ENCODE results near the gene SEC23B. TPM values are rescaled to one million over a fixed set of nuclear protein-coding genes. Genes with fewer than 3 reads are reported as not detected.
"Not testable (repeated sequence)": the region's sequence is repeated elsewhere in the genome, so short reads cannot be mapped to it uniquely, and the experiment has no call there.

SEC23B gene
- total RNA-seq, result 10 to 100 TPM; 31.2 to 32.3 TPM
- long read RNA-seq, donor 1, transcript SEC23B-202 (20 exons, 3,464 nt), result major isoform, 9 of 16 reads
- long read RNA-seq, donor 1, partial matches to known transcripts, result 4 of 16 reads
- long read RNA-seq, donor 1, other reads (novel, unspliced or antisense), result 1 of 16 reads
- long read RNA-seq, donor 2, transcript SEC23B-202 (20 exons, 3,464 nt), result major isoform, 13 of 45 reads
- long read RNA-seq, donor 2, transcript SEC23B-204 (20 exons, 3,484 nt), result major isoform, 13 of 45 reads
- long read RNA-seq, donor 2, partial matches to known transcripts, result 15 of 45 reads
- long read RNA-seq, donor 2, other reads (novel, unspliced or antisense), result 4 of 45 reads

- intact Hi-C loops (cut with DNase I), result no loop called here
- DNase-seq (ENCODE audit: low spot score), result peak; percentile 99
These were observed at the start of gene SEC23B for GRCh38 chr20:18507218-18508191. SEC23B (plus strand) TSS chr20:18507940; CDS start chr20:18510836, 2,896 bp downstream.

GRCh38 chr20:18465536-18466200, 42.1 kb upstream of the SEC23B start:
- intact Hi-C loops (cut with DNase I), result no loop called here
- no peak for DNase-seq (ENCODE audit: low spot score)

- intact Hi-C loops (cut with DNase I), result no loop called here
- DNase-seq (ENCODE audit: low spot score), result no peak
These were observed 41.2 kb upstream of the SEC23B start for GRCh38 chr20:18466574-18466893.

GRCh38 chr20:18466894-18467730, 40.6 kb upstream of the SEC23B start, which contains the start of the genes DZANK1 and POLR3F:
DZANK1 (minus strand) TSS chr20:18467030; CDS start chr20:18465358, 1,672 bp downstream.
POLR3F (plus strand) TSS chr20:18467390; CDS start chr20:18467507, 117 bp downstream.
- intact Hi-C loops (cut with DNase I), result no loop called here
- DNase-seq (ENCODE audit: low spot score), result peak; percentile 98

- intact Hi-C loops (cut with DNase I), result no loop called here
- DNase-seq (ENCODE audit: low spot score), result no peak
These were observed 30.5 kb upstream of the SEC23B start for GRCh38 chr20:18477218-18477617.

- intact Hi-C loops (cut with DNase I), result no loop called here
- no peak for DNase-seq (ENCODE audit: low spot score)
These were observed 29.9 kb upstream of the SEC23B start for GRCh38 chr20:18477821-18478220.

GRCh38 chr20:18481596-18481995, 26.1 kb upstream of the SEC23B start:
- intact Hi-C loops (cut with DNase I), result no loop called here
- no peak for DNase-seq (ENCODE audit: low spot score)

GRCh38 chr20:18488301-18488700, 19.4 kb upstream of the SEC23B start:
- no peak for DNase-seq (ENCODE audit: low spot score)
- intact Hi-C loops (cut with DNase I), result no loop called here

- intact Hi-C loops (cut with DNase I), result no loop called here
- no peak for DNase-seq (ENCODE audit: low spot score)
These were observed 11.7 kb upstream of the SEC23B start for GRCh38 chr20:18496042-18496441.

- intact Hi-C loops (cut with DNase I), result no loop called here
- DNase-seq (ENCODE audit: low spot score), result peak; percentile 95
These were observed 10.8 kb upstream of the SEC23B start, which contains the start of gene RBBP9 for GRCh38 chr20:18496740-18497592. RBBP9 (minus strand) TSS chr20:18497225; CDS start chr20:18497167, 58 bp downstream.

- DNase-seq (ENCODE audit: low spot score), result no peak
- intact Hi-C loops (cut with DNase I), result no loop called here
These were observed 10.1 kb upstream of the SEC23B start for GRCh38 chr20:18497603-18498002.

GRCh38 chr20:18501672-18502071, 6.1 kb upstream of the SEC23B start:
- DNase-seq (ENCODE audit: low spot score); intact Hi-C loops (cut with DNase I): not testable (repeated sequence)

- DNase-seq (ENCODE audit: low spot score), result peak; percentile 87
- intact Hi-C loops (cut with DNase I), result no loop called here
These were observed 3.2 kb upstream of the SEC23B start for GRCh38 chr20:18504479-18505060.

GRCh38 chr20:18506744-18507143, 996 bp upstream of the SEC23B start:
- intact Hi-C loops (cut with DNase I), result no loop called here
- DNase-seq (ENCODE audit: low spot score), result no peak

- intact Hi-C loops (cut with DNase I), result no loop called here
- DNase-seq (ENCODE audit: low spot score), result no peak
These were observed 3.8 kb downstream of the SEC23B start for GRCh38 chr20:18511571-18511970.

- no peak for DNase-seq (ENCODE audit: low spot score)
- intact Hi-C loops (cut with DNase I), result no loop called here
These were observed 5.5 kb downstream of the SEC23B start for GRCh38 chr20:18513208-18513607.

GRCh38 chr20:18514127-18514526, 6.4 kb downstream of the SEC23B start:
- no peak for DNase-seq (ENCODE audit: low spot score)
- intact Hi-C loops (cut with DNase I), result no loop called here

Measured in posterior vena cava (tissue), 2 donors.